Breast epithelium (tissue), 4 donors: ENCODE data around the gene TIAM2. TPM values are rescaled to one million over a fixed set of nuclear protein-coding genes. Genes with fewer than 3 reads are reported as not detected.
"Not testable (repeated sequence)": the region's sequence is repeated elsewhere in the genome, so short reads cannot be mapped to it uniquely, and the experiment has no call there.

Experiments
- DNase-seq, 2 donors: peaks; one replicate each; pipeline ENCODE4 v3.0.0-alpha.2; 2019; ENCODE audit warnings: low spot score in 2 of 2
- H3K27ac ChIP-seq, 2 donors: fragments of 200-600 bp; sonication (generic) in 1 of 2; one replicate each; pipeline ENCODE4 v1.5.1; 2016 to 2019; ENCODE audit warnings: mild to moderate bottlenecking in 1 of 2
- H3K27me3 ChIP-seq, 2 donors: fragments of 200-600 bp; sonication (generic) in 1 of 2; one replicate each; pipeline versions ENCODE4 v1.5.1 to v1.6.0; 2017 to 2019; ENCODE audit warnings: control low read depth in 1 of 2, mild to moderate bottlenecking in 1 of 2
- H3K36me3 ChIP-seq: fragments of 200-600 bp; one replicate; pipeline ENCODE4 v1.5.1; 2019
- H3K4me1 ChIP-seq, 2 donors: fragments of 200-600 bp; sonication (generic); one replicate each; pipeline ENCODE4 v1.5.1; 2016 to 2019; ENCODE audit warnings: control low read depth in 1 of 2
- H3K4me3 ChIP-seq, 3 donors: fragments of 200-600 bp; sonication (generic); 1 replicate in 2 of 3; 2 replicates in 1 of 3; pipeline ENCODE4 v1.5.1; 2016 to 2019; ENCODE audit warnings: mild to moderate bottlenecking in 3 of 3, moderate library complexity in 2 of 3
- H3K9me3 ChIP-seq, 2 donors: fragments of 200-600 bp; sonication (generic) in 1 of 2; one replicate each; pipeline ENCODE4 v1.5.1; 2016 to 2019; ENCODE audit warnings: control low read depth in 1 of 2
- POLR2A ChIP-seq: fragments of 450-650 bp; IDR thresholded peaks from one replicate; pipeline ENCODE4 v1.6.1; 2016; ENCODE audit warnings: antibody characterized with exemption, mild to moderate bottlenecking, moderate library complexity
- POLR2AphosphoS5 ChIP-seq, 3 donors: sonication (generic); formaldehyde crosslinking; IDR thresholded peaks; one replicate each; pipeline ENCODE4 v1.6.1; 2017; ENCODE audit warnings: antibody characterized with exemption in 3 of 3
- intact Hi-C: fragments of 100-400 bp; cut with DNase I; formaldehyde crosslinking; loops from one replicate; pipeline ENCODE4 v1.15.1; 2023; ENCODE audit warnings: low total_unique reads
- total RNA-seq, 3 donors: library from RNA; depleted of rRNA; stranded (reverse); fragments of >200 nt; gene quantifications; one replicate each; pipeline ENCODE4 v1.1.0, GENCODE V29; 2016
- TF ChIP-seq, protein P1 (sequence below), 3 donors: fragments of 450-650 bp; IDR thresholded peaks; one replicate each; pipeline ENCODE4 v1.5.1; 2016 to 2017; ENCODE audit warnings: antibody characterized with exemption in 3 of 3, mild to moderate bottlenecking in 3 of 3, moderate library complexity in 3 of 3

Gene TIAM2
- total RNA-seq, 3 donors from 2014 or later = 5.8 to 32.3 (median 12.8) TPM

- DNase-seq = no peak
- no peak overlapping the region for H3K4me3 ChIP-seq
- no peaks in the 10 kb centered on the region for H3K36me3 ChIP-seq
- TF ChIP-seq POLR2A (no peak), POLR2AphosphoS5 (IDR thresholded peaks at IDR 0.05) (no peak)
- TF ChIP-seq, protein P1, sequence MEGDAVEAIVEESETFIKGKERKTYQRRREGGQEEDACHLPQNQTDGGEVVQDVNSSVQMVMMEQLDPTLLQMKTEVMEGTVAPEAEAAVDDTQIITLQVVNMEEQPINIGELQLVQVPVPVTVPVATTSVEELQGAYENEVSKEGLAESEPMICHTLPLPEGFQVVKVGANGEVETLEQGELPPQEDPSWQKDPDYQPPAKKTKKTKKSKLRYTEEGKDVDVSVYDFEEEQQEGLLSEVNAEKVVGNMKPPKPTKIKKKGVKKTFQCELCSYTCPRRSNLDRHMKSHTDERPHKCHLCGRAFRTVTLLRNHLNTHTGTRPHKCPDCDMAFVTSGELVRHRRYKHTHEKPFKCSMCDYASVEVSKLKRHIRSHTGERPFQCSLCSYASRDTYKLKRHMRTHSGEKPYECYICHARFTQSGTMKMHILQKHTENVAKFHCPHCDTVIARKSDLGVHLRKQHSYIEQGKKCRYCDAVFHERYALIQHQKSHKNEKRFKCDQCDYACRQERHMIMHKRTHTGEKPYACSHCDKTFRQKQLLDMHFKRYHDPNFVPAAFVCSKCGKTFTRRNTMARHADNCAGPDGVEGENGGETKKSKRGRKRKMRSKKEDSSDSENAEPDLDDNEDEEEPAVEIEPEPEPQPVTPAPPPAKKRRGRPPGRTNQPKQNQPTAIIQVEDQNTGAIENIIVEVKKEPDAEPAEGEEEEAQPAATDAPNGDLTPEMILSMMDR (IDR thresholded peaks at IDR 0.05) = no peak
- intact Hi-C loops = no loop called here
- no peaks in the 10 kb centered on the region for H3K27me3 ChIP-seq
- no peaks in the 10 kb centered on the region for H3K4me1 ChIP-seq
- no peak overlapping the region for H3K27ac ChIP-seq
- H3K9me3 ChIP-seq = no peaks in the 10 kb centered on the region
Observed at GRCh38 chr6:155014137-155014536, 19.0 kb downstream of the TIAM2 start.

DNA sequence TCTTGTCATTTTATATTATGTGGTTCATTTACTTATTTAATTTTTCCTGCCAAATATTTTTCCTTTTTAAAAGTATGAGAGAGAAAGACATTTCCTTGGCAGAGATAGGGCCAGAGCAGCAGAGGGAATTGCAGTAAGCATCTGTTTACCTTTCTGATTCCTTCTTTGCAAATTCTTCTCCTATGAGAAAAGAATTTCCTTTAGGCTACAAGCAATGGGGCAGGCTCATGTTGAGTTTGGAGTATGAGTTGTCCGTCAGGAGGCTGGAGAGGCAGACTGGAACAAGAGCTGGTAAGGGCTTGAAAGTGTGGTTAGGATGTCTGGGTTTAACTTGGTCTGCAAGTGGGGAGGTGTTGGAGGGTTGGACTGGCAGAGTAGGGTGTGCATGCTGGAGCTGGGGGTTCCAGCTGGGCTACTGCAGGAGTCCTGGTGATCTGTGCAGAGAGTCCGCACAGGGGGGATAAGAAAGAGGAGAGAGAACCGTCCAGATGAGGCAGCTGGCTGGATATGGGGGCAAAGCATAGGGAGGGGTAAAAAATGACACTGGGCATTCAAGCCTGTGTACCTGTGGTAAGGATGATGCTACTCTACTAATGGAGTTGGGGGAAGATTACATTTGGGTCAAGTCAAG is 19.7 kb downstream of the TIAM2 start:
- TF ChIP-seq, protein P1 (IDR thresholded peaks at IDR 0.05) = no peak
- no peak for TF ChIP-seq POLR2AphosphoS5 (IDR thresholded peaks at IDR 0.05)
- no peak for TF ChIP-seq POLR2A
- Histone ChIP-seq H3K27me3 (no peaks in the 10 kb centered on the region), H3K9me3 (no peaks in the 10 kb centered on the region), H3K36me3 (no peaks in the 10 kb centered on the region), H3K4me1 (no peaks in the 10 kb centered on the region), H3K27ac (no peak overlapping the region), H3K4me3 (no peak overlapping the region)
- intact Hi-C loops = no loop called here
- no peak for DNase-seq

- H3K27ac ChIP-seq, H3K36me3 ChIP-seq, intact Hi-C loops, DNase-seq, H3K9me3 ChIP-seq, H3K4me3 ChIP-seq, H3K27me3 ChIP-seq, H3K4me1 ChIP-seq: not testable (repeated sequence)
Observed at GRCh38 chr6:155018415-155018814, 23.3 kb downstream of the TIAM2 start.

DNA sequence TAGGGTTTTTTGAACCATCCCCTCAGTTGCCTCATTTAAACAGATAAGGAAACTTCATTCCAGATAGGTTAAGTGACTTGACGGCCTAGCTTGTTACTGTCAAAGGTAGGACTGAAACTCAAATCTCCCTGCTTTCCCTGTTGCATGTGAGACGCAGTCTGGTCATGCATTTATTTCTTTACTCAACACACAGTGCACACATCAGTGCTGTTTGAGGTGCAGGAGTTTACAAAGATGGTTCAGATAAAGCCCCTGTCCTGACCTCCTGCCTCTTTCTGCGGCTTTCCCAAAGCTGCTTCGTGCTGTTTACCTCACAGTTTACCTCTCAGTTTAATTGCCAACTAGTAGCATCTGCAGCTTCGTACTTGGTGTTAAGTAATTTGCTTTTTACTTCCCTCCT is 26.6 kb downstream of the TIAM2 start:
- H3K27me3 ChIP-seq = no peaks in the 10 kb centered on the region
- no peaks in the 10 kb centered on the region for H3K9me3 ChIP-seq
- no peak for DNase-seq
- H3K4me1 ChIP-seq = no peaks in the 10 kb centered on the region
- H3K36me3 ChIP-seq = no peaks in the 10 kb centered on the region
- TF ChIP-seq POLR2A (no peak), POLR2AphosphoS5 (IDR thresholded peaks at IDR 0.05) (no peak)
- TF ChIP-seq, protein P1 (IDR thresholded peaks at IDR 0.05) = no peak
- H3K27ac ChIP-seq = no peak overlapping the region
- H3K4me3 ChIP-seq = no peak overlapping the region
- intact Hi-C loops = no loop called here

- no peaks in the 10 kb centered on the region for H3K9me3 ChIP-seq
- no peak overlapping the region for H3K27ac ChIP-seq
- no peaks in the 10 kb centered on the region for H3K27me3 ChIP-seq
- no peak overlapping the region for H3K4me3 ChIP-seq
- DNase-seq = no peak
- no peaks in the 10 kb centered on the region for H3K36me3 ChIP-seq
- H3K4me1 ChIP-seq = no peaks in the 10 kb centered on the region
- intact Hi-C loops = no loop called here
- TF ChIP-seq, protein P1 (IDR thresholded peaks at IDR 0.05) = no peak
- TF ChIP-seq POLR2A (no peak), POLR2AphosphoS5 (IDR thresholded peaks at IDR 0.05) (no peak)
Observed at GRCh38 chr6:155022721-155023120, 27.6 kb downstream of the TIAM2 start.

GRCh38 chr6:155023717-155024116 is 28.6 kb downstream of the TIAM2 start:
- Histone ChIP-seq H3K36me3 (no peaks in the 10 kb centered on the region), H3K27ac (no peak overlapping the region), H3K4me3 (no peak overlapping the region), H3K9me3 (no peaks in the 10 kb centered on the region), H3K4me1 (no peaks in the 10 kb centered on the region), H3K27me3 (no peaks in the 10 kb centered on the region)
- no peak for DNase-seq
- intact Hi-C loops = no loop called here
- TF ChIP-seq POLR2A (no peak), POLR2AphosphoS5 (IDR thresholded peaks at IDR 0.05) (no peak)
- TF ChIP-seq, protein P1 (IDR thresholded peaks at IDR 0.05) = no peak
